G401 (cell line): ENCODE results near the gene RPL5. TPM values are rescaled to one million over a fixed set of nuclear protein-coding genes. Genes with fewer than 3 reads are reported as not detected.

Experiments used
- DNase-seq: peaks from one replicate; pipeline ENCODE4 v3.0.0-alpha.2; 2015; ENCODE audit warnings: low spot score
- in situ Hi-C: cut with HindIII; loops from 2 replicates; pipeline ENCODE4 v1.10.0; 2016; ENCODE audit warnings: low sequenced_read_pairs, mixed read lengths
- total RNA-seq: library from RNA; depleted of rRNA; stranded (reverse); fragments of >200 nt; shearing (Covaris generic); gene quantifications from 2 replicates; pipeline ENCODE4 v1.2.3, GENCODE V29; 2014

Gene RPL5
- total RNA-seq, 1 experiment from 2014 or later, result 3,176 TPM

DNA sequence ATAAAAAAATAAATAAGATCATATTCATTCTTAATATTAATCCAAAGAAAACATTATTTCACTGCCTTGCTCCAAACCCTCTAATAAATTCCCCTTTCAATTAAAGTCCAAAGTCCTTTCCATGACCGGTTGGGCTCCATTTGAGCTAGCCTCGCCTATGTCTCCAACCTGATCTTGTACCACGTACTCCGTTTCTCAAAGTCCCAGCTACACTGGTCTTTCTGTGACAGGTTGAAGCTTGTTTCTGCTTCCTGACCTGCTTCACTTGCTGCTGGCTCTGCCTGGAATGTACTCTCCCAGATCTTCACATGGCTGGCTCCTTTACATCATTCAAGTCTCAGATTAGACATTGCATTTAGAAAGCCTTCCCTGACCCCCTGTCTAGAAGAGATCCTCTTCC lies 16.4 kb downstream of the RPL5 start:
- in situ Hi-C loops, result no loop called here
- no peak for DNase-seq

DNA sequence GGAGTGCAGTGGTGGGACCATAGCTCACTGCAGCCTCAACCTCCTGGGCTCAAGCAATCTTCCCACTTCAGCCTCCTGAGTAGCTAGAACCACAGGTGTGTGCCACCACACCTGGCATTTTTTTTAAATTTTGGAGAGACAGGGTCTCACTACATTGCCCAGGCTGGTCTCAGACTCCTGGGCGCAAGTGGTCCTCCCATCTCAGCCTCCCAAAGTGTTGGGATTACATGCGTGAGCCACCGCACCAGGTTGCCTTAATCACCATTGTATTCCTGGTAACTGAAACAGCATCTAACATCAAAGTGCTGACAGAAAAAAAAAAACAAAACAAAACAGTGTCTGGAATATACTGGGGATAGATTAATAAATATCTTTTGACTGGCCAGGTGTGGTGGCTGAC lies 18.2 kb downstream of the RPL5 start:
- in situ Hi-C loops, result no loop called here
- DNase-seq, result no peak

DNA sequence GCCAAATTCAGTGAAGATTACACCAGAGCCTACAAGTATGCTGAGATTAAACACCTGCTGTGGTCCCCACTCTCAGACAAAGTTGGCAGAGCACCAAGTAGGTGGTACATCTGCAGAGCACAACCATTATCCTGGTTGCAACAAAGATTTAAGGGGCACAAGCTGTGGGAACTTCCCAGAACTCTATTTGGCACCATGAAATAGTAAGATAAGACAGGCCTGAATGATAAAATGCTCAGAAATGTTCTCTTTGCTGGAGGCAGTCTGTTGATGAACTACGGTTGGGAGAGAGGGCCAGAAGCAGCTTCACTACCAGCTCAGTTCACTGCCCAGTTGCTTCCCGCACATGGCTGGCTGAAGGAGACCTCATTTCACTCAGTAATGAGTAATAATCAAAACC lies 19.9 kb downstream of the RPL5 start:
- no peak for DNase-seq
- in situ Hi-C loops, result no loop called here

DNA sequence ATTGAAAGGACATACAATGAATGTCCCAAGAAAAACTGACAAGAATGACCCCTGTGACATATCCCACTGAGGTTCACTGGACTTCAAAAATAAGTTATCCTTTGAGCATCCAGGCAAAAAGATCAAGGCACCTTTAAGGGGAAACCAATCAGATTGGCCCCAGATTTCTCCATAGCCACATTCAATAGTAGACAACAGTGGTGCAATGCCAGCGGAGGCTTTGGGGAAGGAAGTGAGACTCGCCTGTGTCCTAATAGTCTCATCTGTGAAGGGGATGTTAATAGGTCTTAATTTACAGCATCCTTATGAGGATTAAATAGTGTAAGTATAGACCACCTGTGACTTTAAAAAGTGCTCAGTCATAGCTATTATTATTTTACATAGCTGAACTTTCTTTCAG lies 21.5 kb downstream of the RPL5 start:
- in situ Hi-C loops, result no loop called here
- DNase-seq, result no peak

DNA sequence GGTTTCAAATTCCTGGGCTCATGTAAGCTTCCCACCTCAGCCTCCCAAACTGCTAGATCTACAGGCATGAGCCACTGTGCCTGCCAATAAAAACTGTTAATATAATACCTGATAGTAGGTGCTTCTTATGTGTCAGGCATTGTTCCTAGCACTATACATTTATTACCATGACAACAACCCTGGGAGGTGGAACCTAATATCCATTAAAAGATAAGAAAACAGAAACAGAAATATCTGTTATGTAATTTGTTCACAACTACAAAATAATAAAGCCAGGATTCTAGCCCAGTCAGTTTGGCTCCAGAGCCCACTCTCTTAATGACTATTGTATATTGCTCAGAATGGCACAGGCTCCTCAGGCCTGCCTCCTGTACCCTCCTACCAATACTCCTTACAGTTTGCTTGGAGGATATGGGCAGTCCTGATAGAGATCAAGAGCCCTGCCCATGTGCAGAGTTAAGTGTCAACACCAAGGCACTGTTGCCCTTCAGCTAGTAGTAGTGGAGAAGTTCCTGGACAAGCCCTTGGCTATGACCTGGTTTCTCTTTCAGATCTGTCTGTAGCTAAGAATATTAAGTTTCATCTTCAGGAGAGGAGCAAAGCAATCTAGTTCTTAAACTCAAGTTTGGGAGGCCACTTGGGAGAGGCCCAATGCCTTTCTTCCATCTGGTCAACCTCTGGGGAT lies 22.4 kb downstream of the RPL5 start:
- DNase-seq, result no peak
- in situ Hi-C loops, result no loop called here

DNA sequence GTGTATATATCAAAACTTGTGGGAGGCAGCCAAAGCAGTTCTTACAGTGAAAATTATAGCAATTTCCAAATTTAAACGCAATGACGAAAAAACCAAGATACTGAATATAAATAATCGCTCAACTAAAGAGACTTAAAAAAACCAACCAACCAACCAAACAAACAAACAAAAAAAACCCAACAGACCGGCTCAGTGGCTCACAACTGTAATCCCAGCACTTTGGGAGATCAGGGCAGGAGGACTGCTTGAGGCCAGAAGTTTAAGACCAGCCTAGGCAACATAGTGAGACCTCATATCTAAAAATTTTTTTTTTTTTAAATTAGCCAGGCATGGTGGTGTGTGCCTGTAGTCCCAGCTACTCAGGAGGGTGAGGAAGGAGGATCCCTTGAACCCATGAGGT lies 23.4 kb downstream of the RPL5 start:
- in situ Hi-C loops, result no loop called here

DNA sequence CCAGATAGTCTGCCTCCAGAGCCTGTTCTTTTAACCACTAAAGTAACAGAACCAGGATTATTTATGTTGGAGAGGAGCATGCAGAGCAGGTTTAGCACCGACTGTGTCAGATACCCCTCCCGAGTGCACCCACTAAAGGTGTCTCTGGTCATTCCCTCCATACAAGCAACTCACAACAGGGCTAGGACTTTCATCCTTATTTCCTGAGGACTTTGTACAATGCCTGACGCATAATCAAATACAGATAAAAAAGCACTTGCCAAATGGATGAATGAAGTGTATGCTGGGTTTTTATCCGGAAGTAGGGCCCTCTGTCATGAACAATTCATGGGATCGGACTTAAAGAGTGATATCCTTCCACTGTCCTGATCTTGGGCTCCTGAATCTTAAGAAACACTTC lies 26.0 kb downstream of the RPL5 start:
- in situ Hi-C loops, result no loop called here
- no peak for DNase-seq

More for the DNA sequence above, 23.4 kb downstream of the RPL5 start:
- no peak for DNase-seq

DNA sequence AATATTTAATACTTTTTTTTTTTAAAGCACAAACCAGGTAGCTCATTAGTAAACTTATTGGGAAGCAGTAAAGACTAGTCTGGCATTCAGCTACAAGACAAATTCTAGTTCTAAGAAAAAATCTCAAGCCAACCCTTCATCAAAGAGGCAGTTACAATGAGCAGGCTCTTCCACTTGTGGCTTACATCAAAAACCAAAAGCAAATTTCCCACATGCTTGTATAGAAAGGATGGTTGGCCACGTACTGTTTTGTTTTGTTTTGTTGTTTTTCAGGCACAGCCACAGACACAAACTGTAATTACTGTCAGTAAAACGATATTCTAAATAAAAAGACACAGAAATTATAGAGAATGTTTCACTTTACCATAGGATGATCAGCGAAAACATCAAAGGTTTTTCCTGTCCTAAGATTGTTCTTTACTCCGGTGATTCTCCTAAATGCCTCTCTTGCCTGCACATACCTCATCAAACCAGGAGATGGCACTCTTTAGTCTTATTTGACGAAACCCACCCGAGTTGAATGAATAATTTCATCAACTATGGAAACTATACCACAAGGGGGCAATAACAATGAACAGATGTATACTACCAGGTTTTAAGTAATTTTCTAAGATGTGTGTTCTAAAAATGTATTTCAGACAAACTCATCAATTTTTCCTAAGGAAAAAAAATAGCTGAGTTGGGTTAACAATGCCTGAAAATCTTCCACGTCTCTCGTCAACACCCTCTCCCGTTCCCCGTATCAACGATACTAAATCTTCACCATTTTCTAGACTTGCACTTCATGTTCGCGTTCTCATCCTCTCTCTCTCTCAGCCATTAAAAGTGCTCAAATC lies 26.9 kb downstream of the RPL5 start:
- in situ Hi-C loops, result no loop called here
- peak; percentile 93 for DNase-seq

DNA sequence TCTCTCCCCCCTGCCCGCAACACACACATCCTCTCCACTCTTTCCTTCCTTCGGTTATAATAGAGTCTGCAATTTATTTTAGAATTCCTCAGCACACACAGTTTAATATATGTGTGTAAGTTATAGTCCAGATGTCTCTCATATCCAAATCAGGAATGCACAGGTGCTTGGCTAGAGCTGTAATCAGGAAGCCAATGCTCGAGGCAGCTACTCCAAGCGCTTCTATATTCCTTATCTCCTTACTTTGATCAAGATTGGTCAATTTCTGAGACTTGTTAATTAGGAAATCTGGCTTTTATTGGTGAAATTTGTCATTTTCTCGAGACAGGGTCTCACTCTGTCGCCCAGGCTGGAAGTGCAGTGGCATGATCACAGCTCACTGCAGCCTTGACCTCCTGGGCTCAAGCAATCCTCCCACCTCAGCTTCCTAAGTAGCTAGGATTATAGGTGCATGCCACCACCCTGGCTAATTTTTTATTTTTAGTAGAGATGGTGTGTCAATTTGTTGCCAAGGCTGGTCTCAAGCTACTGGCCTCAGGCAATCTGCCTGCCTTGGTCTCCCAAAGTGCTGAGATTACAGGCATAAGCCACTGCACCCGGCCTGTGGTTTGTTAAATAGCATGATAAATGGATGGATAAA lies 27.7 kb downstream of the RPL5 start:
- no peak for DNase-seq
- in situ Hi-C loops, result no loop called here

DNA sequence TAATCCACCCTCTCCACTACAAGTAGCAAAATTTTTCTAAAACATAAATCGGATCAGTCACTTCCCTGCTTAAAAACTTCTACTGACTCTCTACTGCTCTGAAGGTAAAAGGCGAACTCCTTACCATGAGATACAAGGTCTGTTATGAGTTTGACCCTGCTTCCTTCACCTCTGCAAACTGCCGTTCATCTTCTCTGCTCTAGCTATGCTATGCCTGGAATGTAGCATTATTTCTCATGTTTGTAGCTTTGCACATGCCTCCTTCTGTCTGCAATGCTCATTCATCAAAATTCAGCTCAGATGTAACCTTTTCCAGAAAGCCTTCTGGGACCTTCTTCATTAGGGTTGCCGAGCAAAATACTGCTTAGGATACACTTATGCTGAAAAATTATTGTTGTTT lies 30.8 kb downstream of the RPL5 start:
- in situ Hi-C loops, result no loop called here
- no peak for DNase-seq

DNA sequence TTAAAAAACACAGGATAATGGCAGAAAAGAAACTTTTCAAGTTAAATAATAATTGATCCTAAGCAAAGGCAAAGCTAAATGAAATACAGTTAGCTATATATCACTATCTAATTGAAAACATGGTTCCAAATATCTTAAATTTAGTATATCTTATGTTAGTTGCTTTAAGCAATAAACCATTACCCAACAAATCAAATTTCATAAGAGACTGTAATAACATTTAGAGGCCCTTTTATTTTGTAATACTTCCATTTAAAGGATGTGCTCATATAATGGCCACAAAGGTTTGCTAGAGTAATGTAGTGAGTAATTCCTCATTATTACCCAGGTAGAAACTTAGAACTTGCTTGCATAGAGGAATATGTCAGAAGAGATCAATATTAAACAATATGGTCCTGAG lies 32.3 kb downstream of the RPL5 start:
- in situ Hi-C loops, result no loop called here
- DNase-seq, result no peak

DNA sequence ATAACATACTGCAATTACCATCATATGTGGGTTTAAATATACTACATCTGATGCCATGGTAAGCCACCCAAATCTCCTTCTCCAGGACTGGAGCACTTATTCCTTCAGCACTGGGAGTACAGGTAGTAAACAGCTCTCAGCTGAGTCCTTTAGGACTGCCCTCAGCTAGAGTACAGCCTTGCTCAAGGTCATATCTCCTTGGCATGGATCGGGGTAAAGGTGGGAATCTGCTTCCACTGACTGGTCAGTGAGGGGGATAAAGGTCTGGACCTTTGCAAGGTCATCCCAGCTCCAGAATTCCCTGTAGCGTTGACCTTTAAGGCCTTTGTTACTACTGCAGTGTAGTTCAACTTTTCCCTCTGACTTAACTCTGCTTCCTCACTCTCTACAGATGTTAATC lies 38.8 kb downstream of the RPL5 start:
- in situ Hi-C loops, result no loop called here
- DNase-seq, result no peak

DNA sequence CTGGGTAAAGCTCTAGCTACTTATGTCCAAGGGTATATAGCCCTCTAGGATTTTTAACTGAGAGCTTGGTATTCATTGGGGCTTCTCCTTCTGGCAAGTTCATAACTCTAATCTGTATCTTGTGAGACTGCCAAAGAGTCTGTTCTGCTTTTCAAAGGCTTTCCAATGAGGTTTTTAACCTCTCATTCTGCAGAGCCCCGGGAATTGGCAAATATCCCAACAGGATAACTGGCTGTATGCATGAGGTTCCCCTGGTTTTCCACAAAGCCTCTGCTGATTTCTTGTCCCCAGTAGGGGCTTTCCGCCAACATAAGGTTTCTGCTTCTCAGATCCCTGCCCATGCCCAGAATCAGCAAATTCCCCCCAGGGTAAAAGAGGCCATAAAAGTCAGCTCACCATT lies 40.9 kb downstream of the RPL5 start:
- DNase-seq, result peak; percentile 50
- in situ Hi-C loops, result no loop called here

DNA sequence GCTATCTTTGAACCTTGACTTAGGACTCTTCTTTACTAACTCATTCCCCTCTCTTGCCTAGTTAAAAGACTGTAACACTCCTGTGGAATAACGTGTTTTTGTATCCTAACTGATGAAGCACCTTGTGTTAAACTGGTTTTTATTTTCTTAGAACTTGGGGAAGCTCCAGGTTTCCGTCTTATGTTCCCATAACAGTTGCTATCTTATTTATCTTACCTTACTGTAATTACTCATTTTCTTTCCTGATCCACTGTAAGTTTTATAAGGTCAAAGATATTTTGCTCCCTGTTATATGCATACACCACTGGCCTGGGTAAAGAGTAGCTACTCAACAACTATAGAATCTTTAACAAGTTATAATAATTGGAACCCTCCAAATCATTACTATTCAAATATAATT lies 43.1 kb downstream of the RPL5 start:
- no peak for DNase-seq
- in situ Hi-C loops, result no loop called here

DNA sequence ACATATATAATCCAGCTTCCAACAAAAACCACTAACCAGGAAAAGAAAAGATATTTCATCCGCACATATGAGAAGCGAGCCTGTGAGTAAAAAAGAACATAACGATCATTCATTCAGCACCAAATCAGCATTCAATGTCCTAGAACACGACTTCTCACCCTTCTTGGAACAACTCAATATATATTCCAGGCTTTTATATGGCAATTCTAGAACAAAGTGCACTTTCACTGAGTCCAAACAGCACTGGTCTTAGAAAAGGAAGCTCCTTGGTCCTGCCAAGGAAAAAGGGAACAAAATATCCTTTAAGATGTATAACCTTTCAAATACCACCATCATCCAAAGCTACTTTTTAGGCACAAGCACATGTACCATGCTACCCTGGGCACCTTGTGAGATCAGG lies 44.5 kb downstream of the RPL5 start:
- DNase-seq, result no peak
- in situ Hi-C loops, result no loop called here

DNA sequence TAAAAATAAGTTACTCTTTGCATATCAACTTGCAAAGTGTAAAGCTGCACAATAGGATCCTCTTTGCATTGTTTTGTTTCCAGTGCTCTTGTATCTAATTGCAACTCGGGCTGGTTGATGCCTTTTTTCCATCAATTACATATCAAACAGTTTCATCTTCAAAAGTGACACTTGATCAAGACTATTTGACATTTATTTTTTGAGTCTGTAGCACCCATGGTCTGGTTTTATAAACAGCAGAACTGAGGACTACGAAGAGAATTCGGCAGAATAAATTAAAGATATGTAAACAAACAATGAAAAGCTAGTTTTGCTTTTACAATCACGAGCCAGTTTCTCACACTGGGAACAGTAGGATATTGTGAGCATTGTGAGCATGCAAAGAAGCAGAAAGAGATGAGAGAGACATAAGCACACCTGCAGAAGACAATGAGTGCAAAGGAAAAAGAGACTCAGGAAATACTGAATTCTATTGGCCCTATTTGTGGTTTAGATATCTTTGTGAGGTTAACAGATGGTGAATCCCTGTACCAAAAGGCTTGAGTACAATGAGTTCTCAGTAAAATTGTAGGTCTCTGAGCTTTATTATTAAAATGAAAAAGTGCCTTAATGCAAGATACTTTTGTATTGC lies 45.4 kb downstream of the RPL5 start:
- in situ Hi-C loops, result no loop called here
- DNase-seq, result peak; percentile 89

DNA sequence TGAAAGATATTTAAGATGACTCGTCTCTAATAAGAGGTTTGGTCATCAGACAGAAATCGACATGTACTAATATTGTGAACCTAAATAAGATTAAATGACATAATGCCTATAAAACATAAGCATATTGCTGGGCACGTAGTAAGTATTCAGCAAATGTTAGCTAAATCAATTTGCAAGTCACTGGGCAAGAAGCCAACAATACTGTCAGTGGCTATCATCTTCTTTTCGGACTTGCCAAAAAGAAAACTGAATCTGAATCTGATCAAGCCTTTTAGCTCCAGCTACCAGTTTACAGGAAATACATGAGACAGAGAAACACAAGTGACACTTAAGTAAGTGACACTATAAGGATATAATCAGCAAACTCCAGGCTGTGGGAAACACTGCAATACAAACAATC lies 46.0 kb downstream of the RPL5 start:
- peak; percentile 73 for DNase-seq
- in situ Hi-C loops, result no loop called here

DNA sequence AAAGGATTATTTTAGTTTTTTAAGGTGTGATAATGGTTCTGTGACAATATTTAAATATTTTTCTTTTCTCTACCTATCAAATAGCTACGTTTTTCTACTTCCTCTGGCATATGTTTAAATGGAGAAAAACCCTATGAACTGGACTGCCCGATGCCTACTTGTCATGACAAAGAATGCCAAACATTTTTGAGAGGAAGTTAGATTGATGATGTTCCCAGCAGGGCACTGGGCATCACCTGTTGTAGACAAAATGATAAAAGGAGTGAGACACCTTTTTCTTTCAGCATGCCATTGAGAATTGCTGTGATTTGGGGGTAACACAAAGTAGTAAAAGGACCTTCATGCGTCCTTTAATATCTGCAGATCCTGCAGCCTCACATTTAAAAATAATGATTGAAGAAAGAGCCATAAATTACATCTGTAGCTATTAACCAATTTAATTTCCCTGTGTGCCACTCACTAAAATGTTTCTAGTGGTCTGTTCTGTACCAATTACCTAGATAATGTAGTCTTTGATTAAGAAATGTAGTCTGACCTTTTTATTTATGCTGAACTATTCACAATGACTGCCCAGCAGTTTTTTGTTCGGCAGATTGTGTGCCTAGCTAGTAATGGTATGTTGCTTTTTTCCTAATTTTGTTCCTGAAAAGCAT lies 47.6 kb downstream of the RPL5 start:
- in situ Hi-C loops, result no loop called here
- DNase-seq, result peak; percentile 69

DNA sequence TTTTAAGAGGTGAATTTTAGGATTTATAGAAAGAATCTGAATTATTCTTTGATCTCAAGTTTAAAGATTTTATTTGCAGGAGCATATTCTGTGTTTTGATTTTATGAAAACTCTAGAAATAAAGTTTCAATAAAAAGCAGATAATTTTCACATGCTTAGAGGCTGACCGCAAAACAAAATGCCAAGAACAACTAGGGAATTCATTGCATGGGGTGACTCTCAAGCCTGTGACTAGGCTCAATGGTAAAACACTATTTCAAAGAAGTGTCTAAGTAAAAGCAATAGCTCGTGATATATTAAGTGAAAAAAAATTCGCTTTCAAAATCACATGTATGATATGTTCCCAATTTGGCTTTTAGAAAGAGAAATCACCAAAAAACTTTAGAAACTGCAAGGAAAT lies 49.6 kb downstream of the RPL5 start:
- in situ Hi-C loops, result no loop called here
- no peak for DNase-seq

DNA sequence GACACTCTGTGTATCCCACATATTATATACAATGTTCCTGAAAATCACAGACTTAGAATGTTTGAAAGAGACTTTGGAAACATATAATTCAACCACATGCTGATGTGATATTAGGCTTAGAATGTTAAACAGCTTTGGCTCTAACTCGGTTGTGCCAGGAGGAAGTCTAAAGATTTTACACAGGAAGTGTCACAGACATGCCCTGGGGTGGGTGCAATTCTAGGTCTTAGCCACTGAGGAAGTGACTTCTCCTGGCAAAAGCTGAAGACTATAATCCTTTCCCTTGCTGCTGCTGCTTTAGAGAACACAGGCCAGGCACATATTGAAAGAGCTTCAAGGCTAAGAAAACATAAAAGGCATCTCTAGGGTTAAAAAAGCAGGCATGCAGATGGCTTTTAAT lies 51.0 kb downstream of the RPL5 start:
- no peak for DNase-seq
- in situ Hi-C loops, result no loop called here
